ENCODE data around the gene SLC44A5.
"Not testable (repeated sequence)": the region's sequence is repeated elsewhere in the genome, so short reads cannot be mapped to it uniquely, and the experiment has no call there.

Gene SLC44A5

DNA sequence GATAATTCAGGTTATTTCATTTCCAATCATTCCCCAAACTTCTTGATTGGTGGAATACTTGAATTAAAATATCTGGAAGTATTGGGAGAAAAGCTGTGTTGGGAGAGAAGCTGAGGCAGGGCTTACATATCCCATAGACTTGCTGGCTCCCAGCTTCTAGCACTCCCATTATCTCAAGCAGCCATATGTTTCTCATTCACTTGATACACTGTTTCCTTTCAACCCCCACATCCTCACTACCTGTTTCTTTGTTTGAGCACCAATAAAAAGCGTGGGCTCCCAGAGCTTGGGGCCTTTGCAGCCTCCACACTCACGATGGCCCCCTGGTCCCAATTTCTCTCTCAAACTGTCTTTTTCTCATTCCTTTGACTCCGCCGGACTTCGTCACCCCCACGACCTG is 256.6 kb downstream of the SLC44A5 start:
- DNase-seq: not testable (repeated sequence)

DNA sequence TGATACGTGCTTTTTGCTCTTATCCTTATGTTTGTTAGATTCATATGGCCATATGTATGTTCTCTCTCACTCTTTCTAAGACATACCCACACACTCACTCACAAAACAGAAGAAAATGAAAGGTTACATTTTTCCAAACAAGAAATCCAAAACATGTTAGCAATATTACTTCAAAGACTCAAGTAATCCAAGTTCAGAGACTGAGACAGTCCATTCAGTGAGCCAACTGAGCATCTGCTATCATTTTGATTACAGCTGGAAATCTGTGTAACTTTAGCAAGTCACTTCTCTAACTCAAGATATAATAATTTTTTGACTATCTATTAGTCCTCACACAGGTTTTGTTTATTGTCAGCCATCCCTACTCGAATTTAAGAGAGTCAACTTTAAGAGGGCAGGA is 257.9 kb downstream of the SLC44A5 start:
- no peak for DNase-seq

DNA sequence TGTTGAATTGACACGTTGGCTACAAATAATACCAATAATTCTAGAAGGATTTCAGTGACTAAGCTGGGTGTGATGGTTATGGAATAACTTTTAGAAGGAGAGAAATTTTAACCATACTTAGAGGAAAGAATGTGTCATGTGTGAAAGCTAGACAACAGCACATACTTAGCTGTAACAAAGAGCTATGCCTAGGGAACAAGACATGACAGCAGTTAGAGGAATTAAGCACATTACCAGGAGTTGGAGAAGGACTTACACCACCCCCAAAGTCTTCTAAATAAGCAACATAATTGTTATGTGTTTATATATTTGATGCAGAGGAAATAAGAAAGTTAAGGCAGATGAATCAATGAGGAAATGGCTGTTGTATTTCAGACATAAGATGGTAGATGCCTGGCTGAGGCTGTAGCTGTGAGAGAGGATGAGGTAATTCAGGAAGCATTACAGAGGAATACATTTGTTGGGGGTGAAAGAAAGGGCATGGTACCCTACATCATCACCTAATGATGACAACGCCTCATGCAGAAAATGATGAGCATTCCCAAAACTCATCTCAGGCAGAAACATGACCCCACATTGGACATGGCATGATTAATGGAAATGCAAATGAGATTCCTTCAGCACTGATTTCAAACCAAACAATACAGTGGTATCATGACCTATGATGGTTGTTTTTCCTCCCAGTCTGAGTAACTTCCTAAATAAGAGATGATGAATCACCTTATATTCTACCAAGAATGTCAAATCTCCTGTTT is 265.2 kb downstream of the SLC44A5 start:
- DNase-seq: peak; percentile 15

DNA sequence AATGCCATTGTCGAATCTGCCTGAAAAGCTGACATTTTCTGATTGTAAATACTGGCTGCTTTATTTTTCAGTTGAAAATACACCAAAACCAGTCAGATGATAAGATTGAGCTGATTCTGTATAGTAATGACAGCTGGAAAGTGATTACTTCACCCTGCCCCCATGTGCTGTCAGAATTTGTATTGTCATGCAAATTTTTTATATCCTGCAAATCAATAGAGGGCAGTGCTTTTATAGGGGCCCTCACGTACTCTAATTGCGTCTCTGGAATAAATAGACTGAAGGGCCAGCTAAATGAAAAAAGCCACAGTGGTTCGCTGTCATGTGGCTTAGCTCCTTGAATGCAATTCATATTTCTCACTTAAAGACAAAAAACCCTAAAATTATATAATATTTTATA is 268.1 kb downstream of the SLC44A5 start:
- DNase-seq: no peak

DNA sequence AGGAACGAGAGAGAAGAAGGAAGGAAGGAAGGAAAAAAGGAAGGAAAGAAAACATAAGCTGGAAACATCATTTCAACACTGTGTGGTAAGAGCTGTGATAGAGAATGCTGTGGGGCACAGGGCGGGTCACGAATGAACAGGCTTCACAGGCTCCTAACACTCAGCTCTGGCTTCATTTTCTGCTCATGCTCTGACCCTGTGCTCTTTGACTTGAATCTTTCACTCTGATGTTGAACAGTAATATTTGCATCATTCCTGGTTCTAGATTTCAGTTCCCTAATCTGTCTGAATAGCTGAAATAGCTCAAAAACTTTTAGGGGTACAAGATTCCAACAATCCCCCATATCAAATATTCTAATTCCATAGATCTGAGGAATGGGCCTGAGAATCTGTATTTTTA is 269.4 kb downstream of the SLC44A5 start:
- no peak for DNase-seq

DNA sequence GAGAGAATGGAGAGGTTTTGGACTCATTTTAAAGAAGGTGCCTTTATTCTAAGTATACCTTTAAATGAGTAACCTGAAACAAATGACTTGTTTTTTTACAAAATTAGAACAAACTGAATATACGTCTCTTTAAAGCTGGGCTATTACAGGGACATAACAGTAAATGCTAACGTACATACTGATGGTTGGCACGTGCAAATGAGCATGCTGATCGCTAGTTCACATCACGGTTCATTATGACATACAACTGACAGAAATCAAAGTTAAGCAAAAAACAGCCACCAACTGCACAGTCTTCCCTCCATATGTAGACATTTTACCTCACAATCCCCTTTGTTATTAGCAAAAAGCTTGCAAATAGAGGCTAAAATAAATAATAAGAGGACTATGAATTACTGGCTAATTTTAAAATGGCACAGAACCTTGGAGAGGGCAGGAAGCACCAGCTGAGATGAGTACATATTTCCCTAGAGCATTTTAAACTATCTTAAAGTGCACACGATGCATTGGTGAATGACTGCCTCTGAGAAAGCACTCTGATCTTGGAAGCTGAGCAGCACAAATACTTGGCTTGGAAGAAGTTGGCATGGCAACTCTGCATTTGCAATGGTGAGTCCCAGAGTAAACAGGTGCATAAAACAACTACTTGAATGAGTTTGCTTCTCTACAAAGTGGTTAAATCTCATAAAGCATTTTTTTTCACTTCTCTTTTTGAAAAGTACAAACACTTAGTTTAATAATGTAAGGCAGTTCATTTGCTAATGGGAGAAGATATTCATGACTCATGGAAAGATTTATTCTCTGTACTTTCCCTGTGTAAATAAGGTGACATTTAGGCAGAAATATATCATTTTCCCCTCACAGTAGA is 272.1 kb downstream of the SLC44A5 start:
- peak; percentile 46 for DNase-seq

DNA sequence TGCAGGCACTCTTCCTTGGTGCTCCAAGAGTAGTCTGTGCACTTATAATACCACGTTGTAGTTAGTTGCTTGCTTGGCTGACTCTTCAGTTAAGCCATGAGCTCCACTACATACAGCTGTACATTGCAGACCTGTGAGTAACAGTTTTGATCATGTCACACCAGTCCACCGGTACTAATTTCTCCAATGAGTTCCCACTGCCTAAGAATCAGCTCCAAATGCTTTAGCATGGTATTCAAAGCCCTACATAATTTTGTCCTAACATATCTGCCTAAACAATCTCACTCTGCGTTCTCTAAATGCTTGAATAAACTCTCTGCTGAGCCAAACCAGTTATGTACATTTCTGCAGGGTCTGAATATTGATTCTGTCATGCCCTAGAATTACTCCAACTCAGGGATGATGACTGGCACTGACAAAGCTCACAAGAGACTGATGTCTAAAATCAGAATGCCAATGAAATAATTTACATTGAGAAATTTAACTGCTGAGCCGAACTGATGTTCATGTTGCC is 276.0 kb downstream of the SLC44A5 start:
- no peak for DNase-seq

DNA sequence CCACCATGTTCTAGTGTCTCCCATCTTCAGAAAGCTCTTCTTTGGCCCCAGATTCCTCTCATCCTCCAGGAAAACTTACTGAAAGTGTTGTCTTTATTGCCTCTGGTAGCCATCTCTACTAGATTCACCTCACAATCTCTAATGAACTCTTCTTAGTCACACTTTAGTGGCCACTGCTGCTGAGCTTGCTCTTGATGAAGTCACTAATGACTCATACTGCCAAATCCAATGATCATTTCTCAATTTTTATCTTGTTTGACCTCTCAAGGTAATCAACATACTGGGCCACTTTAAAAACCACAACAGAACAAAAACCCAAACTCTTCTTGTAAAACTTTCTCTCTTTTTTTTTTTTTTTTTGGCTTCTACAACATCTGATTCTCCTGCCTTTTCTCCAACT is 280.3 kb downstream of the SLC44A5 start:
- peak; percentile 24 for DNase-seq

DNA sequence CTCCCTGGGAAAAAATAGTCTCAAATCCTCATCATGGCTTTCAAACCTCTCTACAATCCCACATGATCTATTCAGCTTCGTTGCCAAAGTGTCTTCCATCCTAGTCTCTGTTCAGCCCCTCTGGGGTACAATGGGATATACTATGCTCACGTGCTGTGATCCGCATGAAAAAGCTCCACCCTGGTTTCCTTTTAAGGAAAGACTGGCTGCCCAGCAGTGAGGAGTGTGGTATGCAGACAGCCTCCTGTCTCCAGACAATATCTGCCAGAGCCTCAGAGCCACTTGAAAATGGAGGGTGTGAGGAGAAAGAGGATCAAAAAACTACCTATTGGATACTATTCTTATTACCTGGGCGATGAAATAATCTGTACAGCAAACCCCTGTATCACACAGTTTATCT is 282.2 kb downstream of the SLC44A5 start:
- no peak for DNase-seq

DNA sequence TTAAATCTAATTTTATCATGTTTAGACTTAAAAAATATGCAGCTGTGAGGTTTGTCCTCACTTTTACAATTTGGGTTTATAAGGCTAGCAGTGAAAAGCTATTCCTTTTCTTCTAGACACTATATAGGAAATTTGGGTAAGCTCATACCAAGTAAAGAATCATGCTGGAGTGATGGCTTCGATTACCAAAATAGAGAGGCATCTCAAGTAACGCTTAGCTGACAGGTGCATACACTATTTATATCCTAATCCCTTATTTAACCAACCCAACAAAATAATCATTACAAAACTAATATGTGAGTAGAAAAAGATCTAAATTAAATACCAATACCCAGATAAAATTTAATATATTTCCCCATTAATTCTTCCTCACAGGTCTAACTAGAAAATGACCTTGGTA is 283.5 kb downstream of the SLC44A5 start:
- DNase-seq: no peak

DNA sequence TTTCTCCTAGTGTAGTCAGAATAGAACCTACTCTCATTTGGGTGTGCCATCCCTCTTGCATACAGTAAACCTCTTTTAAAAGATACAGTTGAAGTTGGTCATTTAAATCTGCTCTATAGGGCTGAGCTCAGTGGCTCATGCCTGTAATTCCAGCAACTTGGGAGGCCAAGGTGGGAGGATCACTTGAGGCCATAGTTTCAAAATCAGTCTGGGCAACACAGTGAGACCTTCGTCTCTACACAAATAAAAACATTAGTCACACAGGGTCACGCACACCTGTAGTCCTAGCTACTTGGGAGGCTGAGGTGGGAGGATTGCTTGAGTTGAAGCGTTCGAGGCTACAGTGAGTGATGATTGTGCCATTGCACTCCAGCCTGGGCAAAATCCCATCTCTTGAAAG is 292.9 kb downstream of the SLC44A5 start:
- DNase-seq: no peak

DNA sequence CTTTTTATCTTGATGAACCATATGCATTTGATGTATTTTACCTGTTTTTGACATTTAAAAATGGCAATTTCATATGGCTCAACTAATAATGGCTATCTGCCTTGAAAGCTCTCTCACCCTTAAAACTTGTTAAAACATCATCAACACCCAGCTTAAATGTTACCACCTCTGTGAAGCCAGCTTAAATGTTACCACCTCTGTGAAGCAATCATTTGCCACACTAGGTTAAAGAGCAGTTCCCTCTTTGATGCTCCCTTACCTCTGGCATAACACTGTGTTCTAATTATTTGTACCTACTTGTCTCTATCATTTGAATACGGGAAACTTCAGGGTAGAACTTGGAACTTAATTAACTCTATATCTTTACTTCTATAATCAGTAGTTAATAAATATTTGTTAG is 294.7 kb downstream of the SLC44A5 start:
- DNase-seq: no peak

DNA sequence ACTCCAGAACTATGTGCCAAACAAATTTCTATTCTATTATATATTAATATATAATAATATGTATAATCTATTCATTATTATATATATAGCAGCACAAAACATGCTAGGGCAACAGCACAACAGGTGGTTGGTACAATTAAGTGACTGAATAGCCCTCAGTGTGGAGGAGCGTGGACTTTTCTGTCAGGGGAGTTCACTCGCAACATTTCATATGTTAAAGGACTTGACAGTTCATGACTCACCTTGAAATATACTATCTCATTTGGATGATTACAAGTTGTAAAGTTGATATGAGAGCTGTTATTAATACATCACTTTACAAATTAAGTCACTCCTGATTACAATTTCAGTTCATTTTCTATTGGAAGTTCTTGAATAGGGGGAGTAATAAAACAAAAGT is 298.3 kb downstream of the SLC44A5 start:
- no peak for DNase-seq

DNA sequence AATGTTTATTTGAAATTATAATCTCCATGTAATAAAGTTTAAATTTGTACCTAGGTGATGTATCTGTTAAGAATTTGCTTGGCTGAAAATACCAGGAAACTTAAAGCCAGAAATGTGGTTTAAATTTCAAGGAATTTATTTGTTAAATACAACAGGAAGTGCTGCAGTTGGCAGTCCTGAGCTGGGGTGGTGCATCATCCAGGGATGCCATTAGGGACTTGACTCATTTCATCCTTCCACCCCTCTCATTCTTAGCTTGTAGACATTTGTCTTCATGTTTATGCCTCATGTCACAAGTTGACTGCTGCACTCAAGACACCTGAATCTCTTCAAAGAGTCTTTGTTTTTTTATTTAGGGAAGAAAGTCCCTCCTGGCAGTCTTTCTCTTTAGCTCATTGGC is 300.8 kb downstream of the SLC44A5 start:
- no peak for DNase-seq

DNA sequence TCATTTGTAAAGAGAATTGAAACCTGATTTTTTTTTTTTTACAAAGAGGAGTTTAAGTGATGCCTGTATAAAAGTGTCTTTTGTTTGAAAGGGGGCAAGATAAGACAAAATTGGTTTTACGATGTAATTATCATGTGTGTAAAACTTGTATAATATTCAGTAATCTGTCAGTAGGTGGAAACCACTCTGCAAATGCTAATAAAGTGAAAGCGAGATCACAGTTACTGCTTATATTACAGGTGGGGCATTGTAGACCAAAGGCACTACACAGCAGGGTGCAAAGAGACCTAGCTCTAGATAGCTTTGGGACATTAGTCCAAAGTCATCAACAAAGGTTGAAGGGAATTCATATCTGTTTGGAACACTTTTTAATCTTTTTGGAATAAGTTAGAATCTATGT is 302.5 kb downstream of the SLC44A5 start:
- no peak for DNase-seq

DNA sequence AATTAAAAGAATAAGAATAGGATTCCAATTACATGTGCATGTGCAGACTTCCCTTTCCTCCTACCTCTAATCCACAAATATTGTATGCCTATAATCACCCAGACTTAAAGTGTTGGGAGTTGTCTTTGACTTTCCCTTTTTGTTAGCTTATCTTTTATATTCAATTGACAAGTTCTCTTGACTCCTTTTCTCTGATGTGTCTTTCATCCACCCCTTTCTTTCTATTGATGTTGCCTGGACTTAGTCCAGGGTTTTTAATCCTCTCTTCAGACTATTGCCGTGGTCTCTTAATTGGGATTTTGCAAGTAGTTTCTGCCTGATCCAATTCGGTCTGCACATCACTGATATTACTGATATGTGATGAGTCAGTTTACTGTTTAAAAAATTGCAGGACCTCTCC is 305.9 kb downstream of the SLC44A5 start:
- DNase-seq: no peak

DNA sequence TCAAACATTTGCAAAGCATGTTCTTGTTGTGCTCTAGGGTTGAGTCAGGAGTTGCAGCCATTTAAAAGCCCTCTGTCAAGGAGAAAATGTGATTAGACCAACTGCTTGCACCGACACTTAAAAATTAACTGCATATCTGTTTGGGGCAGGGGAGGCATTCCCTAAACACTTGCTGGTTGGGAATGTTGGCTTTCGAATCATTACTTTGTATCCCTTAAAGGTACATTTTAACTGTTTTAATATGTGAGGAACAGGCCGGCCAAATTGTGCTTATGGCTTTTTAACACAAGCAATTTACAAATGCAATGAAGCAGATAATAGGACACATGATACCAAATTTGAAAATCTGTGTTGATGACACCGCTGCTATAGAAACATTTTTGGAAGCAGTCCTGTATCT is 317.6 kb downstream of the SLC44A5 start:
- no peak for DNase-seq

DNA sequence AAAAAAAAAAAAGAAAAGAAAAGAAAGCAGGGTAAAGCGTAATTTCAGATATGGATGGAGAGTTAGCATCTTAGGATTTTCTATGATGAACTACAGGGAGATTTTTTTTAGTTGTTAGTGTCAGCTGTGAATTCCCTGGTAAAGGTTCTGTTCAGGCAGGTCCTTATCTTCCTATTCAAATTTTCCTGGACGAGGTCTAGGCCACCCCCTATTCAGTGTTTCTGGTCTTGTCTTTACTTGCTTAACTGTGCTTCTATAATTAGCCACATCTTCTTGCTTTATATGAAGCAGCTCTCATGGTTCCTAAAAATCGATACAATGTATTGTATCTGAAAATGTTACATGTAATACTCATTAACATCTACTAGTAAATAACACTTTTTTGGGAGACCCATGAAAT is 318.9 kb downstream of the SLC44A5 start:
- DNase-seq: no peak

DNA sequence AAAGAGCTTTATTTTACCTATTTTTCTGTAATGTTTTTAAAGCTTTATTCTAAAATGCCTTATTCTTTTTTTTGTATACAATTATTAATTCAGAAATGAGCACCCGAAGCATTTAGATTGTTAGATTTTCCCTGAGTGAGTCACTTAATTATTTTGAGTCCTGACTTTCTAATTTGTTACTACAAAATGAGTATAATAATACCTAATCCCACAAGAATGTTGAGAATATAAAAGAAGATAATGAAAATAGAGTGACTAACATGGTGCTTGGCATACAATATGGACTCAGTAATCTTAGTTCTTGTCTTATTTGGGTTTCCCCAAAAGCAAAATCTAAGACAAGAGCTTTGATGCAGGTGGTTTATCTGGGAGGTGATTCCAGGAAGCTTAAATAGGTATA is 334.5 kb downstream of the SLC44A5 start:
- no peak for DNase-seq

DNA sequence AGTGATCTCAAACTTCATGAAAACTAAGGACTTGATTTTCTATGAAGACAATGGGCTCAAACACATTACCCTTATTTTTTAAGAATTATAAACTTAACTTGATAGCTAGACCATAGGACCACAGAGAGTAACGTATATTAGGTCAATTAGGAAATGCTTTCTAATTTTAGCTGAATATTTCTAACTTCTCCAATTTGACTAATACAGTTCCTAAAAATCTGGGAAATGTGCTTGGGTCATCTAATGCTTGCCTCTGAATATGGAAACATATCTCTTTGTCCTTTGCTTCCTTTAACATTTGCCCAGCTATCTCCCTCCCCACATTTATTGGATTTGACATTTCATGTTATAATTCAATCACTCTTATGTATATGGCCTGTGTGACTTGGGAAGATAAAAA is 335.3 kb downstream of the SLC44A5 start:
- no peak for DNase-seq

DNA sequence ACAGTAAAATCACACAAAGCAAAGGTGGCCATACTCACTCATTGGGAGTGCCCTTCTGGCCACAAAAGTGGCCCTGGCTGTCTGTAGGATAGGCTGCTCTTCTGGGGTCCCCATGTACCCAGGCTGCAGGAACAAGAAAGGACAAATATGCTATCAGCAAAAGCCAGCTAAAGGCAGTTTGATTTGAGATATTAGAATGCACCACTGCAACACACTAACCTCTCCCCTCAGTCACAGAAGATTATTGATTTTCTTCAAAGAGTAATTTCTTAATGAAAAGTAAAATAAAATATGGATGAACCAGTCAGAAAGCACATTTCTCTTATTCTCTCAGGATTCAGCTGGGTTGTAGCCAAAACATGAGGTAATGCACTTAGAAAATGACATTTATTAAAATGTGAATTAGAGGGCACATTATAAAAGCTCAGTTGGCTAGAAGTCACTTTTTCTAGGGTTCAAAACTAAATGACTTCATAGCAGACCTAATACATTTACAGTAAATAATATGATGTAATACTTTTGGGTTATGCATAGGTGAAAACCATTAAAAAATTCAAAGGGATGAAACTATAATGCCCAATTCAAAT is 335.9 kb downstream of the SLC44A5 start:
- no peak for DNase-seq

DNA sequence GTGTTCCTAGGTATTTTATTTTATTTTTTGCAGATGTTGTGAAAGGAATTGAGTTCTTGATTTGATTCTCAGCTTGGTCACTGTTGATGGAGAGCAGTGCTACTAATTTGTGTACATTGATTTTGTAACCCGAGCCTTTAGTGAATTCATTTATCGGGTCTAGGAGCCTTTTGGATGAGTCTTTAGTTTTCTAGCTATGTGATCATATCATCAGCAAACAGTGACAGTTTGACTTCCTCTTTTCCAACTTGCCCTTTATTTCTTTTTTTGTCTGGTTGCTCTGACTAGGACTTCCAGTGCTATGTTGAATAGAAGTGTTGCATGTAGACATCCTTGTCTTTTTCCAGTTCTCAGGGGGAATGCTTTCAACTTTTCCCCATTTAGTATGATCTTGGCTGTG is 337.8 kb downstream of the SLC44A5 start:
- DNase-seq: no peak

DNA sequence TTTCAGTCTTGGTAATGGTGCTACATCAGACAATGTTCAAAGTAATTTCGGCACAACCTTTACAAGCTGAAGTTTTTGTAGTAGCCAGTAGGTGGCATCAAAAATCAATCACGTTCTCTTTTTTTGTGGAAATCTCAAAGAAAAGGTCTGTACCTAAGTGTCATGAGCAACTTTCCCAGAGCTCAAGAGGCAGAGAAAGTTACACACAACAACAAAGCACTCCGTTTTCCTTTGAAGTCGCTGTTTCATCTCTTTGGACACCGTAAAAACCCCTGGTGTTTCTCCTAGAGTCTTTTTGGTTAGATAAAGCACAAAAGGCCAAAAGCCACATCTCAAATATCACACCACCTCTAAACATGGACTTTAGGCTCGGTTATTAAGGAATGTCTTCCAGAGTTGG is 345.1 kb downstream of the SLC44A5 start:
- peak; percentile 83 for DNase-seq

DNA sequence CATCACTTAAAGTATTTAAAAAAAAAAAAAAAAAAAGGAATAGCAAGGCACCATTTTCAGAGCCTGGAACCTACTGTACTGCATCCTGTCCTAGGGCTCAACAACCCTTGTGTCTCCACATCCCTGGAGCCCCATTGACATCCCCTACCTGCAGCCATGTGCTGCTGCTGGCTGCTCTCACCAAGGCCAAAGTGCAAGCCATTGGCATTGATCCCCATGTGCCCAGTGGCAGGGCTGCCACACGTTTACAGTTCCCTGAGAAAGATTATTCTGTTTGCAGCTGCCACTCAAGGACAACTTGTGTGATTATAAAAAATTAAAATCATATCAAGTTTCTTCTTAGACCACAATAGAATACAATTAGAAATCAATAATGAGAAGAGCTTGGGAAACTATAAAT is 346.8 kb downstream of the SLC44A5 start:
- DNase-seq: no peak
